Activated naive CD4-positive, alpha-beta T cell treated with anti-CD3 and anti-CD28 coated beads for 36 hours (primary cell): ENCODE results near the gene PIEZO1. TPM values are rescaled to one million over a fixed set of nuclear protein-coding genes. Genes with fewer than 3 reads are reported as not detected.

Source experiments
- CTCF ChIA-PET: fragments of 350-600 bp; sonication (Branson Sonifier 250); formaldehyde crosslinking; loops from one replicate; lab custom pipeline; 2021; ENCODE audit warnings: antibody characterized with exemption; lab: Charles Lee
- DNase-seq: peaks from one replicate; pipeline ENCODE4 v3.0.0-alpha.2; 2020
- H3K27ac Mint-ChIP-seq: one replicate; pipeline ENCODE4 v1.8.0; 2021; ENCODE audit warnings: mild to moderate bottlenecking, mixed read lengths
- H3K27me3 Mint-ChIP-seq: one replicate; pipeline ENCODE4 v1.8.0; 2021; ENCODE audit warnings: low read depth, mixed read lengths
- H3K36me3 Mint-ChIP-seq: one replicate; pipeline ENCODE4 v1.8.0; 2021; ENCODE audit warnings: low read depth, mixed read lengths
- H3K4me1 Mint-ChIP-seq: one replicate; pipeline ENCODE4 v1.8.0; 2021; ENCODE audit warnings: low read depth, mixed read lengths
- H3K4me3 Mint-ChIP-seq: one replicate; pipeline ENCODE4 v1.8.0; 2021; ENCODE audit warnings: mild to moderate bottlenecking, moderate library complexity, mixed read lengths
- H3K9me3 Mint-ChIP-seq: one replicate; pipeline ENCODE4 v1.8.0; 2021; ENCODE audit warnings: mixed read lengths
- intact Hi-C: fragments of 100-400 bp; cut with micrococcal nuclease; formaldehyde crosslinking; loops from one replicate; pipeline ENCODE4 v1.15.1; 2023
- total RNA-seq, 2 experiments: library from RNA; stranded (reverse); gene quantifications; one replicate each; pipeline ENCODE4 v1.2.3, GENCODE V29; 2021

Gene PIEZO1
- total RNA-seq, 2 experiments from 2014 or later = 78.2 to 80.1 TPM

DNA sequence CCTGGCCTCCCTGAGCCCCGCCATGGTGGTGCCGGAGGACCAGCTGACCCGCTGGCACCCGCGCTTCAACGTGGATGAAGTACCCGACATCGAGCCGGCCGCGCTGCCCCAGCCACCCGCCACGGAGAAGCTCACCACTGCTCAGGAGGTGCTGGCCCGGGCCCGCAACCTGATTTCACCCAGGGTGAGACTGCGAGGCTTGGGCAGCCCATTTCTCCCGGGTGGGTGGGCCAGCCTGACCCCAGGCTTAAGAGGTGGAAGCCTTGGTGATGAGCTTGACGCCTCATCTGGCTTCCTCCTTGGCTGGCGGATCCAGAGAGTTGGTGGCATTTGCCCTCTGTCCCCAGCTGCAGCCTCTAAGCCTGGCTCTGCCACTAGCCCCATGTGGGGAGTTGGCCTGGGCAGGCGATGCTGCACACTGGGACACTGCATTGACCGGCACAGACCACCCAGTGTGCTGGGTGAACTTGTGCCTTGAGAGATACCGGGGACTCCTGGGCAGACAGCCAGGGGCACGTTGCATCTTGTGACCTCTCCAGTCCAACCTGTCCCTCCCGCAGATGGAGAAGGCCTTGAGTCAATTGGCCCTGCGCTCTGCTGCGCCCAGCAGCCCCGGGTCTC is 21.6 kb upstream of the PIEZO1 start:
- DNase-seq = no peak
- no peak overlapping the region for H3K27ac Mint-ChIP-seq
- intact Hi-C loops = no loop called here
- no peaks in the 10 kb centered on the region for H3K9me3 Mint-ChIP-seq
- H3K27me3 Mint-ChIP-seq = no peaks in the 10 kb centered on the region
- CTCF ChIA-PET = no interaction called here
- H3K4me3 Mint-ChIP-seq = peak overlapping the region; percentile 41
- H3K4me1 Mint-ChIP-seq = peaks cover 33% of the 10 kb centered on the region
- peaks cover 52% of the 10 kb centered on the region for H3K36me3 Mint-ChIP-seq

DNA sequence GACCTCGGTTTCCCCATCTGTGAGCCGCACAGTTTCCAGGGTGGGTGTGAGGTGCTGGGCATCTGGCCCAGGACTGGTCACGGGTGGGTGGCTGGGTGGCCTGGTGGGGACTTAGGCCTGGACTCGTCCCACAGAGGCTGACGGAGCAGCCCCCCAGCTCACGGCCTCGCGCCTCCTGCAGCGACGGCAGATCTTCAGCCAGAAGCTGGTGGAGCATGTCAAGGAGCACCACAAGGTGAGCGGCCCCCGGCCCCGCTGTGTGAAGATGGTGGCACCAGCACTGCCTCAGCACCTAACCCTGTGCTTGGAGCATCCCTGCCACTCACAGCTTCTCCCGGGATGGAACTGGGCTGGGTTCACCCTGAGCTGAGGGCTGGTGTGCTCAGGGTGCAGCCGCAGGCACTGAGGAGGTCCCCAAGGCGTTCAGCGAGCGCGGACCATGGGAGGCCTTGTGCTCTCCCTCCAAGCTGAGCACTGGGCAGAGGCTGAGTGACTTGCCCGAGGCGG is 20.9 kb upstream of the PIEZO1 start:
- no peaks in the 10 kb centered on the region for H3K27me3 Mint-ChIP-seq
- no peak for DNase-seq
- peak overlapping the region; percentile 41 for H3K4me3 Mint-ChIP-seq
- H3K36me3 Mint-ChIP-seq = peaks cover 55% of the 10 kb centered on the region
- intact Hi-C loops = no loop called here
- peaks cover 38% of the 10 kb centered on the region for H3K4me1 Mint-ChIP-seq
- no peaks in the 10 kb centered on the region for H3K9me3 Mint-ChIP-seq
- CTCF ChIA-PET = no interaction called here
- peak overlapping the region; percentile 24 for H3K27ac Mint-ChIP-seq

DNA sequence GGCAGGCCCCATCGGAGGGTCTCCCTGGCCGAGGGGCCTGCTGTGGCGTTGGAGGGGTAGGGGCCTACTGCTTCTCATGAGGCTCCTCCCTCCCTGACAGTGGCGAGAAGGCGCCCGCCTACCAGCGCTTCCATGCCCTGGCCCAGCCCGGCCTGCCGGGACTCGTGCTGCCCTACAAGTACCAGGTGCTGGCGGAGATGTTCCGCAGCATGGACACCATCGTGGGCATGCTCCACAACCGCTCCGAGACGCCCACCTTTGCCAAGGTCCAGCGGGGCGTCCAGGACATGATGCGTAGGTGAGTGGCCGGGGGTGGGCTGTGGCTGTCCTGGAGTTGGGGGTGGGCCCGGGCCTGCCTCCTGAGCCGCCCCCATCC is 20.3 kb upstream of the PIEZO1 start:
- Mint-ChIP-seq H3K4me1 (peaks cover 44% of the 10 kb centered on the region), H3K27me3 (no peaks in the 10 kb centered on the region), H3K4me3 (peak overlapping the region; percentile 79), H3K27ac (no peak overlapping the region), H3K9me3 (no peaks in the 10 kb centered on the region), H3K36me3 (peaks cover 49% of the 10 kb centered on the region)
- no peak for DNase-seq
- CTCF ChIA-PET = no interaction called here
- intact Hi-C loops = no loop called here

DNA sequence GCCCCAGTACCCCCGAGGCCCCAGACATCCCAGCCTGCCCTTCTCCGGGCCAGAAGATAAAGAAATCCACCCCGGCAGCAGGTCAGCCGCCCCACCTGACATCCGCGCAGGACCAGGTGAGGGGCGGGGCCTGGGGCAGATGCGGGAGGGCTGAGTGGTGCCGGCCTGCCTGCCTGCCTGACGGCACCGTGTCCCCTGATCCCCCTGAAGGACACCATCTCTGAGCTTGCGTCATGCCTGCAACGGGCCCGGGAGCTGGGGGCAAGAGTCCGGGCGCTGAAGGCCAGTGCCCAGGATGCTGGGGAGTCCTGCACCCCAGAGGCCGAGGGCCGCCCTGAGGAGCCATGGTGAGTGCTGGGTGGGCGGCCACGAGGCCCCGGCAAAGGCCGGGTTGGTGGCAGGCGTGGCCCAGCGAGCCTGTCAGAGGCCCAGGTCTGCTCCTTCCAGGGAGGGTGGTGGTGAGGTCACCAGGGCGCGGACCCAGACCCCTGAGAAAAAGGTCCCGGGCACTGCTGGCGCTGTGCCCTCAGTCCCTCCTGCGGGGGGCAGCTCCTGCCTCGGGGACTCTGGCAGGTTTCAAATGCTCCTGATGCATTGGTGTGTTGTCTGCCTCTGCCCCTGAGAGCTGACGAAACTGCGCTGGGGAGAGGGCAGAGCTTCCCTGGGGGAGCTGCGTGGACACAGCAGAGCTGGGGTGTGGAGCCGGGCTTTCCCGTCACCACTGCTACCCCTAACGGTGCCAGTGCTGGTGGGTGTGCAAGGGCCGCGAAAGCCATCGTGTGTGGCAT is 19.7 kb upstream of the PIEZO1 start:
- no peaks in the 10 kb centered on the region for H3K27me3 Mint-ChIP-seq

DNA sequence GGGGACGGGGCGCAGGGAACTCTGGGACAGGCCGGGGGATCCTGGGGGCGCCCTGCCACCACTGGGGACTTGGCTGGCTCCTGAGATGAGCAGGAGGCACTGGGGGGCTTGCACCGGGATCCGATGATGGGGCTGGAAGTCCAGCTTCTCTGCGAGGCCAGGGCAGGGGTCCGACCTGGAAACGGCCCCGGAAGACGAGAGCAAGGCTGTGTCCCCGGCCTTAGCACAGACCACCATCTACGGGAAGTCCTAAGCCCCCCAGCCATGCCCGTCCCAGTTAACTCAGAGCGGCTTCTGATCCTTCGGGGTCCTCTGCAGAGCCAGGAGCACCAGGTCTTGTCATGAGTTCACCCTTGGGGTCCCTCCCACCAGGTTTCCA is 19.1 kb upstream of the PIEZO1 start:
- Mint-ChIP-seq H3K27ac (peak overlapping the region; percentile 68), H3K9me3 (no peaks in the 10 kb centered on the region), H3K36me3 (peaks cover 38% of the 10 kb centered on the region), H3K4me3 (peak overlapping the region; percentile 79), H3K27me3 (no peaks in the 10 kb centered on the region), H3K4me1 (peaks cover 37% of the 10 kb centered on the region)
- DNase-seq = no peak
- CTCF ChIA-PET = no interaction called here
- intact Hi-C loops = loop anchor here (5.0 kb wide), 2 partner anchors 102 to 122 kb away; no protein-coding TSS in a partner anchor

More for the DNA sequence above, 19.7 kb upstream of the PIEZO1 start:
- H3K4me3 Mint-ChIP-seq = peak overlapping the region; percentile 79
- DNase-seq = peak; percentile 56
- no peaks in the 10 kb centered on the region for H3K9me3 Mint-ChIP-seq
- CTCF ChIA-PET = no interaction called here
- intact Hi-C loops = loop anchor here (5.0 kb wide), 2 partner anchors 102 to 122 kb away; no protein-coding TSS in a partner anchor
- H3K36me3 Mint-ChIP-seq = peaks cover 43% of the 10 kb centered on the region
- H3K4me1 Mint-ChIP-seq = peaks cover 43% of the 10 kb centered on the region
- peak overlapping the region; percentile 68 for H3K27ac Mint-ChIP-seq

DNA sequence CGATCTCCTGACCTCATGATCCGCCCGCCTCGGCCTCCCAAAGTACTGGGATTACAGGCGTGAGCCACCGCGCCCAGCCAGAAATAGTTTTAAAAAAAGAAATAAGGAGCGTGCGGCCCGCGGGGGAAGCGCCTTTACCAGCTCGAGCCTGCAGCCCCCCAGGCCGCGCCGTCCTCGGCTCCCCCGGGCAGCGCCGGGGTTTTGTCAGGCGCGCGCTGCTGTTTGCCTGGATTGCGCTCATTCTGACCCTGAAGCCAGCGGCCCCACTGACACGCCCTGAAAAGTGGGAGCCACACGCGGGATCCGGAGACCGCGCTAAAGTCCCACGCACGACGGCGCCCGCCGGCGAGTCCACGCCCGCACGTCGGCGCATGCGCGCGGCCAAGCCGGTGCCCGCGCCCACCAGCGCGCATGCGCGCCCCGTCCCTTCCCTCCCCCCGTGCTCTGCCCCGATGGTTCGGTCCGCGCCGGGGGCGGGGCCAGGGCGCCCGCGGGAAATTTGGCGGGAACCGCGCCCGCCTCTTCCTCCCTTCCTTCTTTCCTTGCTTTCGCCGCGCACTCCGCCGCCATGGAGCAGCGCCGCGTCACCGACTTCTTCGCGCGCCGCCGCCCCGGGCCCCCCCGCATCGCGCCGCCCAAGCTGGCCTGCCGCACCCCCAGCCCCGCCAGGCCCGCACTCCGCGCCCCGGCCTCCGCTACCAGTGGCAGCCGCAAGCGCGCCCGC is 18.4 kb upstream of the PIEZO1 start, which contains the start of gene CDT1:
Gene CDT1, plus strand, starts transcription at position 526 of the 724 bp plus-strand sequence. Its CDS starts 43 bp downstream, at position 569.
- CTCF ChIA-PET = interaction anchor here (0.9 to 1.0 kb wide), 2 partner anchors 17 to 66 kb away, joined by 3 to 4 read pairs; no protein-coding TSS in a partner anchor
- peaks cover 33% of the 10 kb centered on the region for H3K4me1 Mint-ChIP-seq
- H3K27ac Mint-ChIP-seq = peak within 1 kb of the TSS; percentile 91
- no peaks in the 10 kb centered on the region for H3K9me3 Mint-ChIP-seq
- H3K36me3 Mint-ChIP-seq = peaks cover 31% of the 10 kb centered on the region
- H3K4me3 Mint-ChIP-seq = peak within 1 kb of the TSS; percentile 79
- DNase-seq = peak; percentile 82
- intact Hi-C loops = loop anchor here (1.0 to 5.0 kb wide), 4 partner anchors 9 to 121 kb away; partner anchors contain the start of genes GALNS and TRAPPC2L
- no peaks in the 10 kb centered on the region for H3K27me3 Mint-ChIP-seq

DNA sequence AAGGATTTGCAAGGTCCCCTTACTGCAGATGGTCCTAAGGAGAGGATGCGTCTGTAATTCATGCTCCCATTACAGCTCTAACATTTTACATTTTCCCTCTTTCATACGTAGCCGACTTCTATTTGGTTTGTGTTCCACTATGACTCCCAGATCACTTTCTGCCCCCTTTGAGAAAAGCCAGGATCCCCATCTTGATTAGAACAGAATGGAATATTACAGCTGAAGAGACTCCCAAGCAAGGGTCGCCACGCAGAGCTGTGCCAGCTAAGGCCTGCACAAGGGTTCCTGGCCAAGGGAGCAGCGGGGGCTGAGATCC is 15.2 kb upstream of the PIEZO1 start:
- H3K4me1 Mint-ChIP-seq = peaks cover 21% of the 10 kb centered on the region
- intact Hi-C loops = loop anchor here (5.0 kb wide), 2 partner anchors 98 to 118 kb away; no protein-coding TSS in a partner anchor
- no peak overlapping the region for H3K27ac Mint-ChIP-seq
- H3K9me3 Mint-ChIP-seq = no peaks in the 10 kb centered on the region
- peaks cover 14% of the 10 kb centered on the region for H3K36me3 Mint-ChIP-seq
- no peaks in the 10 kb centered on the region for H3K27me3 Mint-ChIP-seq
- H3K4me3 Mint-ChIP-seq = peak overlapping the region; percentile 14
- DNase-seq = no peak
- CTCF ChIA-PET = interaction anchor here (1.2 to 3.1 kb wide), 3 partner anchors 19 to 63 kb away, joined by 4 to 16 read pairs (median 5); no protein-coding TSS in a partner anchor

DNA sequence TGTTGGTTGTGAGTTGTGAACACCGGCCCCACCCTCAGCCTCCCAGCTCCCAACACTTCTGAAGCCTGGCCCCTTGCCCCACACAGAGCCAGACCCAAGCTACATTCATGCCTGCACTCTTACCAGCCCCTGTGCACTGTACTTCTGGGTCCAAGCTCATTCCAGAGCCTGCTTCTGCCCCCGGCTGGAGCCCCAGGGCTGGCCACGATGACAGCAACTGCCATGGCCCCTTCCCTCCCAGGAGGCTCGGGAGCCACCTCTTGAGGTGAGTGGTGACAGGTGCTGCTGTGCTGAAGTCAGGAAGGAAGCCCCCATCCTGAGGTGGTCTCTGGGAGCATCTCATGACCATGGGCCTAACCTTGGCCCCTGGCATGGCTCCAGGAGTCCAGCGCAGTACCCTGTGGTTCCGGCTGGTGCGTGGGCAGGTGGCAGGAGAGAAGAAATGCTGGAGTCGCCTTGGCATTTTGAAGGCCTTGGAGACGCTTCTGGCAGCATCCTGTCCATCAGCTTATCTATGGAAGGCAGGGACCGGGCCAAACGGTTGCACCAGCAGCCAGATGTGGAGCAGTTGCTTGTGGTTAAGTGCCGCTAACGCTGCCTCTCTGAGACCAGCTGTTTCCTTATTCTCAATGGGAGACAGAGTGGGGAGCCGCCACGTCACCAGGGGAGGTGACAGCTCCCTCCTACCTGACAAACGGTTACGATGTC is 14.7 kb upstream of the PIEZO1 start:
- Mint-ChIP-seq H3K9me3 (no peaks in the 10 kb centered on the region), H3K4me1 (peaks cover 27% of the 10 kb centered on the region), H3K4me3 (peak overlapping the region; percentile 14), H3K36me3 (peaks cover 12% of the 10 kb centered on the region), H3K27me3 (no peaks in the 10 kb centered on the region), H3K27ac (no peak overlapping the region)
- CTCF ChIA-PET = interaction anchor here (0.6 to 3.1 kb wide), 3 partner anchors 19 to 215 kb away, joined by 3 to 16 read pairs (median 5); no protein-coding TSS in a partner anchor
- DNase-seq = peak; percentile 62
- intact Hi-C loops = loop anchor here (5.0 kb wide), 2 partner anchors 97 to 117 kb away; no protein-coding TSS in a partner anchor

DNA sequence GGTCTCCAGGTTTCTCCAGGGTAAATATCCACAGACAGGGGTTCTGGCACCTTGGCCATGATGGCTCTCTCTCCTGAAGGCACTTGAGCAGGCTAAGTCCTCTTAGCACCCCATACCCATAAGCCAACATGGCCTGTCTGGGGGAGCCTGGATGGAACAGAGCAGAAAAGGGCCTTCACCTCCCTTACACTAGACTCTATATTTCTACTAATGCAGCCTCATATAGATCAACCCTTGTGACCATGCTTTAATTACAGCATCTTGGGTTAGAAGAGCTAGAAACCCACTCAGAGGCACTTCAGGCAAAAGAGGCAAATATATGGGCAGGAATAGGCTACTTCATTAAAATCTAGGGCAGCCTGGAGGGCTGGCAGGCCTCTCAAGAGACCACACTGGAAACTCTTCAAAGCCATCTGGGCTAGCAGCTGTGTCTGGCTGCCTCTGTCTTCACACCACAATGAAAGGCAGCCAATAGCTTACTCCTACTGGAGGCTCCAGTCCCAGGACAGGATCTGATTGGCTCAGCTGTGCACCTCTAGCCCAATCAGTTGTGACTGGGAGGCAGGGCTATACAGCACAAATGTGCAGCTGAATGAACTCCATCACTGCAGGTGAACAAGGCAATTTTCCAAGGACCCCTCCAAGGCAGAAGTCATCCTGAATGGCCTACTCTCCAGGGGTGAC is 13.9 kb upstream of the PIEZO1 start:
- intact Hi-C loops = no loop called here
- H3K4me3 Mint-ChIP-seq = no peak overlapping the region
- no peaks in the 10 kb centered on the region for H3K9me3 Mint-ChIP-seq
- CTCF ChIA-PET = interaction anchor here (0.6 to 3.1 kb wide), 6 partner anchors 14 to 216 kb away, joined by 3 to 16 read pairs (median 4); partner anchors contain the start of gene PIEZO1
- H3K27me3 Mint-ChIP-seq = no peaks in the 10 kb centered on the region
- DNase-seq = no peak
- no peak overlapping the region for H3K27ac Mint-ChIP-seq
- peaks cover 7% of the 10 kb centered on the region for H3K36me3 Mint-ChIP-seq
- H3K4me1 Mint-ChIP-seq = peaks cover 28% of the 10 kb centered on the region

DNA sequence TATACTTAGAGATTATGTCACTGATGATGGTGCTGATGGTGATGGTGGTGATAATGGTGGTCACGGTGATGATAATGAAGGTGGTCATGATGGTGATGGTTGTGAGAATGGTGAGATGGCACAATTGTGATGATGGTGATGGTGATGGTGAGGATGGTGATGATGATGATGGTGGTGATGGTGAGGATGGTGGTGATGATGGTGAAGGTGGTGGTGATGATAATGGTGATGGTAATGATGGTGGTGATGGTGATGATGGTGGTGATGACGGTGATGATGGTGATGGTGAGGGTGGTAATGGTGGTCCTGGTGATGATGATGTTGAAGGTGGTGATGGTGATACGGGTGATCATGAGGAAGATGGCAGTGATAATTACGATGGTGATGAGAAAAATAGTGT is 13.1 kb upstream of the PIEZO1 start:
- H3K4me3 Mint-ChIP-seq = no peak overlapping the region
- peaks cover 7% of the 10 kb centered on the region for H3K36me3 Mint-ChIP-seq
- no peaks in the 10 kb centered on the region for H3K27me3 Mint-ChIP-seq
- no peaks in the 10 kb centered on the region for H3K9me3 Mint-ChIP-seq
- H3K27ac Mint-ChIP-seq = no peak overlapping the region
- CTCF ChIA-PET = interaction anchor here (1.1 kb wide), 2 partner anchors 17 to 55 kb away, joined by 3 to 4 read pairs; no protein-coding TSS in a partner anchor
- DNase-seq = no peak
- H3K4me1 Mint-ChIP-seq = peaks cover 36% of the 10 kb centered on the region
- intact Hi-C loops = no loop called here

DNA sequence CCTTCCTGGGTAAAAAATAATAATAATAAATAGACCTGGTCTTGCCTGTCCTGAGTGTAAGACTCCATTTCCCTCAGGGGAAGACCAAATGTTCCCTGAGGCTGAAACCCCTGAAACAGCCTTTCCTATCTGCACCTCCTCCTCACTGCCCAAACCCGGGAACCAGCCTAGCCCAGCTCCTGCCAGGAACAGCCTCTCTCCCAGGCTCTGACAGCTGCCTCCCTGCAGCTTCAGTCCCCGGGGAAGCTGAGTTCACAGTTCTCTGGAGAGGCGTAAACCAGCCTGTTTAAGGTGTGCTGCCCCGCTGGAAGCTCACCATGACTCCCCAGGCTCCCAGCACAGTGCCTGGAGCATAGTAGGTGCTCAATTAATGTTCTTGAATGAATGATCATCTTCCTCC is 11.3 kb upstream of the PIEZO1 start:
- no peak for DNase-seq

More for the DNA sequence above, 11.3 kb upstream of the PIEZO1 start:
- Mint-ChIP-seq H3K9me3 (no peaks in the 10 kb centered on the region), H3K4me1 (peaks cover 48% of the 10 kb centered on the region), H3K36me3 (peaks cover 4% of the 10 kb centered on the region), H3K4me3 (no peak overlapping the region), H3K27me3 (no peaks in the 10 kb centered on the region), H3K27ac (no peak overlapping the region)
- CTCF ChIA-PET = interaction anchor here (0.8 to 1.4 kb wide), 6 partner anchors 10 to 61 kb away, joined by 3 to 5 read pairs (median 3); partner anchors contain the start of genes GALNS and TRAPPC2L
- intact Hi-C loops = no loop called here
